GM18505 (cell line): Measurements from ENCODE around the gene VPS72.

Source experiments
- ATAC-seq: cut with Tn5 transposase; IDR thresholded peaks from one replicate; pipeline ENCODE4 v1.9.1; 2021; ENCODE audit not compliant: unreplicated experiment
- POLR2A ChIP-seq: IDR thresholded peaks from 4 replicates; pipeline ENCODE4 v1.6.1; 2011; ENCODE audit warnings: borderline replicate concordance; ENCODE audit not compliant: insufficient read depth, insufficient read length; ENCODE audit errors: extremely low read depth

VPS72 gene

DNA sequence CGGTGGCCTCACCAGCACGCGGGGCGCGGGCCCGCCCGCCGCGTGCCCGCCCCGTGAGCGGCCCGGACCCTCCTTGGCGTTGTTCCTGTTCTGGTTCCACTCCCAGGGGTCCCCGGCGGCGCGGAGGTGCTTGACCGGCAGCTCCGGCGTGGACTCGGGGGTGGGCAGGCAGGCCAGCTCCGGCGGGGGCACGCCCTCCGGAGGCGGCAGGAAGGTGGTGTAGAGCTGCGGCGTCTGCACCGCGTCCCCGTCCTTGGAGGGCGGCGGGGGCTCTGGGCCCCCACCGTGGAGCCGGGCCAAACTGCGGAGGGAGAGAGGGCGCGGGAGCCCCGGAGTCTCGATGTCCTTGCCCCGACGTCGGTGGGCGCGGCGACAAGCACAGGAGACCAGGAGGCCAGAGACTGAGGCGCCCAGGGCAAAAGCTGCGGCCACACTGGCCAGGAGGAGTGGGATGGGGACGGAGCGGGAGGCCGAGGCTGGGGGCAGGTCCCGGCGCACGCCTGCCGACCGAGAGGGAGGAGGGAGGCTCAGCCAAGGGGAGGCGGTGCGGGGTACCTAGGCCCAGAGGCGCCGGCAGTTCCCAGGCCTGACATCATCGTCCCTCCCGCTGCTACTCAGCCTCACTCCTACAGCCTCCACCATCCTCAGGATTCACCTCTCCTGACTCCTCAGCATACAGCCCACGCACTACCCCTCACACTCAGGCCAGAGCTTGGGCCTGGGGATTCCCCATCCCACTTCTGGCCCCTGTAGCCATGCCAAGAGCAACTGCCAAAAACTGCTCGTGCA, 56.8 kb downstream of the VPS72 start:
- TF ChIP-seq POLR2A: no peak
- no peak for ATAC-seq

DNA sequence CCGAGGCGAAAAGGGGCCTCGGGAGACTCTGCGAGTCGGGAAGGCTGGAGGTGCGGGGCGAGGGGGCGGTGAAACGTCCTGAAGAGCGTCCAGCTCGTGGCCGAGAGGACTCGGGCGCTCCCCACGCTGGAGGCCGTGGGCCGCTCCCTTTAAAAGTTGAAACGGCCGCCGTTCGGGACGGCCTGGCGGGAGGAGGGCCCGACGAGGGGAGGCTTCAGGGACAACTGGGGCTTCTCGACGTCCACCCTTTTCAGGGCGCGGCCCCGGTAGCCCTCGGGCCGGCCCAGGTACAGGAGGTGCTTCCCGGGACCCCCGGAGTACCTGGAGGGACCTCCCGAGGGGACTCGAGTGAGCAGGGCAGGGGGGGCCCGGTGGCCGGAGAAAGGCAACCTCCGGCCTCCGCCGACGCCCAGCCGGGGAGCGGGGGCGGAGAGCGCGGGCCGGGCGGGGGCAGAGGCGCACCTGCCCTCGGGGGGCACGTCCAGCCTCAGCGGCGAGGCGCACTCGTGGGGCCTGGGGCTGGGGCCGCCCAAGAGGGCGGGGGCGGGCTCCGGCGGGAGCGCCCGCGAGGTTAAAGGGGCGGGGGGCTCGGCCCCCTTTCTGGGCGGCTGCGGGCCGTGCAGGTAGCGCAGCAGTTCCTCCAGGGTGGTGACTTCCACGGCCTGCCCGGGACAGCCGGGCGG, 57.5 kb downstream of the VPS72 start:
- no peak for ATAC-seq
- TF ChIP-seq POLR2A: no peak

DNA sequence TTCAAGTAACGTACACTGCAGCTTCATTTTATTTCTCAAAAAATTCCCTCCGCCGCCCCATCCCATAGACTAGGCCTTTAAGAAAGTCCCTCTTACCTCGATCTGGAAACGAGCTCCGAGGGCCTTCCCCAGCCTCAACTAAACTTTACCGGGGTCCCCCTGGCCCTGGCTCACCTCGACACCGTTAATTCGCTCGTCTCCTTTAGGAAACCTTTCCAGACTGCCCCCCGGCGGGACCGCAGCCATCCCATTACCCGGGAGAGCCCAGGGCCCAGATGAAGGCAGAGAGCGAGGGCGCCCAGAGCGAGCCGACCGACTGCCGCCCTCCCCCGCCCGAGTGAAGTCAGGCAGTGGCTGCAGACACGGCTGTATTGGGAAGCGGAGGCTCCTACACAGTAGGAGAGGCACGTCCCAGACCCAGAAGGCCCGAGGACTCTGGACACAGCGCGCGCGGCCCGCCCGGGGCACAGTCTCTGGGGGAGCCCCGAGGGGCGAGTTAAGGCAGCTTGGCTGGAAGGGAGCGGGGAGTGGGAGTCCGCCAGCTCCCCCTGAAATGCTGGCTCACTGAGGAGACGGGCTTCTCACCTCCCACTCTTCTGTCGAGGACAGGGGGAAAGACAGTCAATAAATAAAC, 58.2 kb downstream of the VPS72 start:
- no peak for TF ChIP-seq POLR2A
- ATAC-seq: no peak

DNA sequence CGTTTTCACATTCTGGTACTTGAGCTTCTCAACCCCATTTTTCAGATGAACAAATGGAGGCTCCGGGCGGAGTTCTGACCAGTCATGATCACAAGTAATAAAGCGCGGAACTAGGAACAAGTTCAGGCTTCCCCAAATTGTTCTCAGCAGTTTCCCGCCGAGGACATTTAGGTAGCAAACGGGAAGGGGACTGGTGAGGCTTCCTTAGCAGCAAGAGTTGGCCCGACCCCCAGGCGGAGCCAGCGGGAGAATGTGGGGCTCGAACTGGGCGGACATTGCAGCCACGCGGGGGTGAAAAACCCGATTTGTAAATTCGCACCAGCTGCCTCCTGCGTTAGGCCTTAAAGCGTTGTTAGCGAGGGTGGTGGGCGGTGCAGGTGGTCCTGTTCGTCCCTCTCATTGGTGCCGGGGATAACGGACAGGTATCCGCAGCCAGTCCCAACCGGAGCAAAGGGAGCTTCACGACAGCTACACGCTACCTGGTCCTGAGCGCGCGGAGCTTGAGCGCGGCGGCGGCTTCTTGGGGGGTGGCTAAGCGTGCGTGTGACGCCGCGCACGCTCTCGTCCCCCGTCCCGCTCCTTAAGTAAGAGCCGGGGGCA, 58.9 kb downstream of the VPS72 start:
- TF ChIP-seq POLR2A: peak; percentile 27
- peak; percentile 74 for ATAC-seq

DNA sequence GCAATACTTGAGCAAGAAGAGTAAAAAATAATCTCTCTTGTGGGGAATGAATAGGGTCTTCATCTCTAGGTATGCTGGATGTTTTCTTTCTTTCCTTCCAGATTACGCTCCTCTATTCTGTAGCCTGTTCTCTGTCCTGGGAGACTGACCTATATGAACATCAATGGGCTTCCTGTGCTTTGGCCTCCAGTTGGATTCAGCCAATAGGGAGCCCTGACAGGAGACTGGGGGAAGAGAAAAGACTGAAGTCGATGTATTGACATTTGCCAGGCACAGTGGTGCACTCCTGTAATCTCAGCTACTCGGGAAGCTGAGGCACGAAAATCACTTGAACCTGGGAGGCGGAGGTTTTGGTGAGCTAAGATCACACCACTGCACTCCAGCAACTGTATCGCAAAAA, 61.2 kb downstream of the VPS72 start:
- no peak for TF ChIP-seq POLR2A
- no peak for ATAC-seq
